Activated CD8-positive, alpha-beta memory T cell treated with anti-CD3 and anti-CD28 coated beads, Interleukin-2, amount 50 U/mL, for 4 hours (primary cell): Measurements from ENCODE around the gene CCNK.

Source experiments
- DNase-seq: peaks from one replicate; pipeline ENCODE4 v3.0.0-alpha.2; 2020

Gene CCNK

GRCh38 chr14:99538733-99539132, 57.5 kb downstream of the CCNK start:
- no peak for DNase-seq

GRCh38 chr14:99539491-99539890, 58.3 kb downstream of the CCNK start:
- DNase-seq: no peak

GRCh38 chr14:99540196-99541032, 59.2 kb downstream of the CCNK start:
- no peak for DNase-seq

GRCh38 chr14:99541211-99541610, 60.0 kb downstream of the CCNK start:
- no peak for DNase-seq

DNA sequence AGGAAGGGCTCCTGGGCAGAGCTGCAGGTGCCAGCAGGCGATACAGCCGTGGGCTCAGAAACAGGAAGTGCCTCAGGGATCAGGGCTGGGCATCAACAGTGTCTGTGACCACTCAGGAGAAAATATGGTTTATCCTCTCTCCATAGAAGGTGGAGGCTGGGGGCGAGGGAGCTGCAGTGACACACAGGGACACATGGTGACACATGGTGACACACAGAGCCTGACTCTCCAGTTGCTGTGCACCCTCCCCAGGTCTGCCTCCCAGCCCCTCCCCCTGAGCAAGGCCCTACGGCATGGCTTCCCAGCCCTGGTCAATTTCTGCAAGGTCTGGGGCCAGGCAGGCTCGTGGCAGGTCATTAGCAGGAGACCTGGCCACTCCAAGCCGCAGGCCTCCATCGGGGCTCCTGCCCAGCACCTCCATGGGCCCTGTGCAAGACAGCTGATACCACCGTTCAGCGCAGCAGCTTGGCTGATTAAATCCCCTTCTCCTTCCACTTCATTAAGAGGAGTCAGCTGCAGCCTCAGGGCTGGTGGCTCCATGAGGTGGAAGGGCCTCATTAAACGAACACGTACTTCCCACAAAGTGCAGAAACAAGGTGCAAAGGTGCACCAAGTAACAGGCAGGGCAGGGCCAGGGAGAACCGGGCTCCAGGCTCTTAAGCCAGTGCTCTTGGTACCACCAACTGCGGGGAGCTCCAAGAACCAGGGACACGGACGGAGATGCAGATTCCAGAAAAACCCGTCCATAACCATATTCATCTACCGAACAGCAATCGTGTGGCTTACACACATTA, 60.7 kb downstream of the CCNK start:
- no peak for DNase-seq

GRCh38 chr14:99542566-99542965, 61.4 kb downstream of the CCNK start:
- DNase-seq: no peak

GRCh38 chr14:99543370-99543769, 62.2 kb downstream of the CCNK start:
- no peak for DNase-seq

DNA sequence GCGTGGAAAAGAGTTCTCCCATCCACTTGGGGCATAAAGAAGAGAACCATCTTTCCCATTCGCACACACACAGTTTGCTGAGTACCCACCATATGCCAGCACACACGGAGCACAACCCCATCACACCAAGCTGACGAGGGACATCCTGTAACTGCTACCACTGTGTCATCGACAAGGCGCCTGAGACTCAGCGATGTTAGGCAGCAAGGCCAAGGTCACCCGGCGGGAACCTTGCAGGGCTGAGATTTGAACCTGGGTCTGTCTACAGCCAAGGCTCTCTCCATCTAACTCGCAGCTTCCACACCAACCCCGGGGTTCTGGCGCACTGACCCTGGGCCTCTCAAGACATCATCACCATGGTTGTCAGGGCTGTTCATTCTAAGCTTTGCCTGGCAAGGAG, 62.8 kb downstream of the CCNK start:
- DNase-seq: no peak

DNA sequence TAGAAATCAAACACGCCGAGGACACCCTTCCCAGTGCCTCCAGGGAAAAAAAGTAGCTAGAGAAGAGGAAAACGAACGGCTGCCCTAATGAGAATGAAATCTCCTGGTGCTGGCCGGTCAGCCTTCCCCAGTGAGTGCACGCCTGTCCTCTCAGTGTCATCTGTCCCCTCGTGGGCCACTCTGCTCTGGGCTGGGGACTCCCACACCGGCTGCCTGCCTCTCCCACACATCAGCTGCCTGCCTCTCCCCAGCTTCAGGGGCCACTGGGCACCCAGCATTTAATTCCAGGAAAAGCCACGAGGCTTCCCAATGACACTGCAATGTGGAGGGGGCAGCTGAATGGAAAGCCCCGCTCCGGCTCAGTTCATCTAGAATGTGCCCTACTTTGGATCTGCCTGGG, 63.8 kb downstream of the CCNK start:
- no peak for DNase-seq

- no peak for DNase-seq
Measured at GRCh38 chr14:99545586-99545985, 64.4 kb downstream of the CCNK start.

- no peak for DNase-seq
Measured at GRCh38 chr14:99546234-99546879, 65.1 kb downstream of the CCNK start.

GRCh38 chr14:99548255-99548654, 67.0 kb downstream of the CCNK start:
- no peak for DNase-seq

DNA sequence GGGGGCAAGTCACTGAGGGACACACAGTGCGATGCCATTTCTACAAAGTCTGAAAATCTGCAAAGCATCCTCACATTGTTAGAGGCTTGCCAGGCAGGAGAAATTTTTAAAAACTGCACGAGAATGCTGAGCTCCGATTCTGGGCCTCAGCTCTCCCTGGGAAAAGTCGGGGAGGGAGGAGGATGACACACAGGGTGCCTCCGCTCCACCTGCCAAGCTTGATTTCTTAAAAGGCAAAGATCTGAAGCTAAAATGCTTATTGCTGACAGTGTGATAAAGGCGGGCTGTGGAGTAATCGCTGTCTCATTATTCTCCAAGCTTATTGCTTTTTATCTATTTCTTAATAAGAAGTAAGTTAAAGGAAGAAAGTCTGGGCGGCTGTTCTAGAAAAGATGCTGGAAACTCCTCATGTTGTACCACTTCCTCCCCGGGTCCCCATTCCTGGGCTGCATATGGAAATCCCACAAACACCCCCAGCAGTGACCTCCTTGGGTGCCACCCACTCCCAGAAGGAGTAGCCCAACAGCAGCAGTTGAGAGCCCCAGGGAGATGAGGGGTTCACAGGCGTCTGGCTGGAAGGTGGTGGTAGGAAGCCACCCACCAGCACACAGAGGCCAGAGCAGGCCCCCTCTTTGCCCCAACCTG, 67.8 kb downstream of the CCNK start:
- DNase-seq: no peak

DNA sequence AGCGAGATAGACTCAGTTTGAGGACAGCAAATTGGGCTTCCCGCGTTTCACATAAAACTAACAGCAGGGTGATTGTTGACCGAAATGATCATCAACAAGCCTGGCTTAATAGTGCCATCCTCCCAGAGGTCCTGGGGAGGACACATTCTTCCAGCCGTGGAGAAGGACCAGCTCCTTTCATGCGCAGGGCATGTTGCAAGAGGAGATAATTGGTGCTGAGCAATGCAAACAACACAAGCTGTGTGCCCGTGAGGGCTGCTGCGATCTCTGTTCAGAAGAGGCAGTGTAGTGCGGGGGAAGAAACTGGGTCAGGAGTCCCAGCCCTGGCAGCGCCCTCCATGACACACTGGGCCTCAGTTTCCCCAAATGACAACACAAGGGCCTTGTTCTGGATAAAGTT, 68.5 kb downstream of the CCNK start:
- no peak for DNase-seq

DNA sequence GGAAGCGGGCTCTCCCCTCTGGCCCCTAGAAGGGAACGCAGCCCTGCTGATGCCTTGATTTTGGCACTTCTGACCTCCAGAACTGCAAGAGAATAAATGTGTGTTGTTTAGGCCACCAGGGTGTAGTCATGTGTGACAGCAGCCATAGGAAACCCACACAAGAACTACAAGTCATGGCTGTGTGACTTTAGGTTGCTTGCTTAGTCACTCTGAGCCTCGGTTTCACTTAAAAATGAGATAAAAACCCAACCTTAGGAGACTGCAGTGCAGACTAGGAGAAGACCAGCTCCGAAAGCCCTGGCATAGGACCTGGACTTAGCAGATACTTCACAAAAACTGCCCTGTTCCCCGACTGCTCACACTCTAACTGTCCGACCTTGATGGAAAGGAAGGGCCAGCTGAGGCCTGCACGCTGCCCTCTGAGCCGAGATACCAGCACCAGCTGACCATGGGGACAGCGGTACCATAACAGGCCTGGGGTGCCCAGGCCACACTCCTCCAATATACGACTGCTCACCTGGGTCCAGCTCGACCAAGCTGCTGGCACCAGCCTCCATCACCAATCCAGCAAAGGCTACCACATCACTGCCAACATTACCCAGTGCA, 69.3 kb downstream of the CCNK start:
- no peak for DNase-seq

- no peak for DNase-seq
Measured at GRCh38 chr14:99551034-99551922, 70.1 kb downstream of the CCNK start.

DNA sequence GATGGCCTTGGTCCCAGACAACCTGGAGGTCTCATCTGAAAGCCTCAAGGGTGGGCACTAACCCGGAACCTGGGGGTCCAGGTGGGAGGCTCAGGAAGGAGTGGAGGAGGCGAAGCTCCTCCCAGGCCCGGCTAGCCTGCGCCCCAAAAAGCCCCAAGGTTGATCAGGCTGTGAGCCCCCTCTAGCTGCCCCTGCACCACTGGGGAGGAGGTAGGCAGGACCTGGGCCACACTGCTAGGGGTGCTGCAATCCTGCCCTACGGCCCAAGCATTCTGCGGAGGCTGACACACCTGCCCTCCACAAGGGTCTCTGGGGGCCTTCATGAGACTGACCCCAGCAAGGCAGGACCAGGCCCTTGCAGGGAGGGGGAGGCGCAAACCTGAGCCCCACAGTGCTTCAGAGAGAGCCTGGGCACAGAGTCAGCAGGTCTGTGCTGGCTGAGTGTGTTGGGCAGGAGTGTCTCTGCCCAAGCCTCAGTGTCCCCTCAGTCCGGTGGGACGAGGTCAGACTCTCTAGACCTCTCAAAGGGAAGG, 70.9 kb downstream of the CCNK start:
- no peak for DNase-seq

DNA sequence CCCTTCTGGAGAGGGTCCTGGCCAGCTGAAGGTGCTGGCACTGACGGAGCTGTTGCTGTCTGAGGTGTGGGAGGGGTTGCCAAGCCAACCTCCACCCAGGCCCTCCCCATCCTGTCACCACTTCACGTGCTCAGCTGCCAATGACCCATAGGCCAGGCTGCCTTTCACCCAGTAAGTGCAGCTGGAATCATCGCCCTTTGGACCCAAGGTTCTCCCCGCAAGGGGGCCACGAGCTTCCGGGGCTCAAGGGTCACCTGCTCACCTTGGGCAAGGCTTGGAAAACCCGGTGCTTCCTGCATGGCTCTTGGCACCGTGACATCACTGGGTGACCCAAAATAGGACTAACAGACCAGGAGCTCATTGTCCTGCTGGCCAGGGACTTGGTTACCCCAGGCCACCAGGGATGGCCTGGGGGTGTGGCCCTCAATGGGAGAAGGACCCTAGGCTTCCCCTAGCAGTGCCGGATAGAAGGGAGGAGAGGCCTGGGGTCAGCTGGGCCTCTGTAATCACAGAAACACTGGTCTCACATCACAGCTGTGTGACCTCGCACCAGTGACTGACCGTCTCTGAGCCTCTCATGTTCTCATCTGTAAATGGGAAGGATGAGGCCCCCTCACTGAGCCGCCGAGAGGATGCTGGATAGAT, 71.5 kb downstream of the CCNK start:
- no peak for DNase-seq

DNA sequence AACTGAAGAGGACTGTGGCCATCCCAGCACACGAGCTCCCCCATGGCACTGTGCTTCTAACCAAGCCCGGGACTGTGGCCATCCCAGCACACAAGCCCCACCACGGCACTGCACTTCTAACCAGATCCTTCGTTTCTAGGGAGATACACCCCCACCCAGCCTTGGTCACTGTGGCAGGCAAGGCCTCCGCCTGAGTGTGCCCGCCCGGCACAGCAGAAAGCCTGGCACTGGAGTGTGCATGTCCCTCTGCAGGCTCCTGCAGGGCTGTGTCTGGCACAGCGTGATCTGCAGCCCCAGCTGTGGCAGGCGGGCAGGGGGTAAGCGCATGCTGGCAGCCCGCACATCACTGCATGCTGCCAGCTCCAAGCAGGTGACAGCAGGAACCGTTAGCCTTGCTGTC, 73.0 kb downstream of the CCNK start:
- no peak for DNase-seq

GRCh38 chr14:99554757-99555531, 73.7 kb downstream of the CCNK start:
- no peak for DNase-seq
